Trophoblast cell (in vitro differentiated cells and primary cell): ENCODE results near the gene CGREF1.

Experiments used
- DNase-seq, 2 donors: peaks; one replicate each; pipeline ENCODE4 v3.0.0-alpha.2; 2016
- H2AFZ ChIP-seq: 2 replicates; pipeline ENCODE4 v1.6.1; 2013; ENCODE audit warnings: low read length, moderate library complexity, mild to moderate bottlenecking; ENCODE audit not compliant: insufficient read depth, poor library complexity
- H2AK5ac ChIP-seq: 2 replicates; pipeline ENCODE4 v1.6.1; 2013; ENCODE audit warnings: mild to moderate bottlenecking, low read length
- H2BK120ac ChIP-seq: 2 replicates; pipeline ENCODE4 v1.6.1; 2013; ENCODE audit warnings: low read length, mild to moderate bottlenecking, moderate library complexity; ENCODE audit not compliant: insufficient read depth, poor library complexity
- H2BK12ac ChIP-seq: 2 replicates; pipeline ENCODE4 v1.6.1; 2013; ENCODE audit warnings: mild to moderate bottlenecking, low read length, moderate library complexity
- H2BK5ac ChIP-seq: 2 replicates; pipeline ENCODE4 v1.6.1; 2013; ENCODE audit warnings: low read length, low read depth, moderate library complexity, mild to moderate bottlenecking; ENCODE audit not compliant: poor library complexity
- H3K14ac ChIP-seq: 2 replicates; pipeline ENCODE4 v1.6.1; 2013; ENCODE audit warnings: mild to moderate bottlenecking, low read length
- H3K18ac ChIP-seq: 2 replicates; pipeline ENCODE4 v1.6.1; 2013; ENCODE audit warnings: mild to moderate bottlenecking, low read length
- H3K23ac ChIP-seq: 2 replicates; pipeline ENCODE4 v1.6.1; 2013; ENCODE audit warnings: low read length
- H3K27ac ChIP-seq: 2 replicates; pipeline ENCODE4 v1.5.1; 2013; ENCODE audit warnings: low read depth, mild to moderate bottlenecking, inconsistent platforms, low read length, moderate library complexity
- H3K27me3 ChIP-seq: 2 replicates; pipeline ENCODE4 v1.6.1; 2013; ENCODE audit warnings: inconsistent platforms, mild to moderate bottlenecking, low read length, moderate library complexity; ENCODE audit not compliant: insufficient read depth
- H3K36me3 ChIP-seq, 2 experiments: 1 replicate in 1 of 2; 2 replicates in 1 of 2; pipeline ENCODE4 v1.6.1; 2013; ENCODE audit warnings: low read length in 2 of 2, mild to moderate bottlenecking in 2 of 2, moderate library complexity in 1 of 2; ENCODE audit not compliant: insufficient read depth in 2 of 2, control insufficient read depth in 1 of 2
- H3K4ac ChIP-seq: 2 replicates; pipeline ENCODE4 v1.6.1; 2013; ENCODE audit warnings: low read depth, mild to moderate bottlenecking, low read length, moderate library complexity
- H3K4me1 ChIP-seq, 2 experiments: 1 replicate in 1 of 2; 2 replicates in 1 of 2; pipeline ENCODE4 v1.6.1; 2013; ENCODE audit warnings: low read length in 2 of 2, mild to moderate bottlenecking in 2 of 2, moderate library complexity in 1 of 2; ENCODE audit not compliant: insufficient read depth in 2 of 2, control insufficient read depth in 1 of 2
- H3K4me2 ChIP-seq: 2 replicates; pipeline ENCODE4 v1.6.1; 2013; ENCODE audit warnings: inconsistent platforms, mild to moderate bottlenecking, low read length, moderate library complexity
- H3K4me3 ChIP-seq: 2 replicates; pipeline ENCODE4 v1.5.1; 2013; ENCODE audit warnings: mild to moderate bottlenecking, low read depth, low read length, inconsistent platforms
- H3K79me1 ChIP-seq: one replicate; pipeline ENCODE4 v1.6.1; 2013; ENCODE audit warnings: low read length
- H3K79me2 ChIP-seq: 2 replicates; pipeline ENCODE4 v1.6.1; 2013; ENCODE audit warnings: low read length, mild to moderate bottlenecking; ENCODE audit not compliant: control insufficient read depth, insufficient read depth, poor library complexity
- H3K9ac ChIP-seq: 2 replicates; pipeline ENCODE4 v1.6.1; 2013; ENCODE audit warnings: mild to moderate bottlenecking, low read length
- H3K9me3 ChIP-seq: 2 replicates; pipeline ENCODE4 v1.6.1; 2013; ENCODE audit warnings: low read depth, mild to moderate bottlenecking, control low read depth, inconsistent platforms, low read length; ENCODE audit not compliant: insufficient read depth
- H4K12ac ChIP-seq: 2 replicates; pipeline ENCODE4 v1.6.1; 2013; ENCODE audit warnings: low read depth, mild to moderate bottlenecking, low read length, moderate library complexity
- H4K8ac ChIP-seq: 2 replicates; pipeline ENCODE4 v1.6.1; 2013; ENCODE audit warnings: low read depth, mild to moderate bottlenecking, low read length, moderate library complexity
- H4K91ac ChIP-seq: one replicate; pipeline ENCODE4 v1.6.1; 2013; ENCODE audit warnings: low read depth, mild to moderate bottlenecking, low read length, moderate library complexity
- WGBS: extraction: QIAGEN DNeasy Blood & Tissue Kit; methylation state at CpG from one replicate; pipeline ENCODE4 v1.1.7; 2013; ENCODE audit warnings: missing lambda C conversion rate; ENCODE audit not compliant: insufficient read length, insufficient coverage; ENCODE audit errors: extremely low coverage; 5-methylcytosine and 5-hydroxymethylcytosine counted together

CGREF1 gene

DNA sequence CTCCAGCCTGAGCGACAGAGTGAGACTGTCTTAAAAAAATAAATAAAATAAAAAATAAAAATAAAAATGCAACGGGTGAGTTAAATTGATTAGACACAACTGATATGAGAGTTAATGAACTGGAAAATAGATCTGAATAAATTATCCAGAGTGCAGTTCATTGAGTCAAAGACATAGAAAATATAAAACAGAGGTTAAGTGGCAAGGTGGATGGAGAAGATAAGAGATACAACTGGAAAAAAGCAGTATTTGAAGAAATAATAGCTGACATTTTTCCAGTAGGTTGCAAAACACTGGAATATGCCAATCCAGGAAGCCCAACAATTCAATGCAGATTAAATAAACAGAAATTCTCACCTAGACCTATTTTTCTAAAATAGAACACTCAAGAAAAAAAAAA lies 10.7 kb downstream of the CGREF1 start:
- H4K12ac ChIP-seq = no peak overlapping the region
- H3K4me1 ChIP-seq = no peaks in the 10 kb centered on the region
- no peaks in the 10 kb centered on the region for H3K9me3 ChIP-seq
- H3K79me2 ChIP-seq = no peaks in the 10 kb centered on the region
- H3K4me3 ChIP-seq = no peak overlapping the region
- H3K18ac ChIP-seq = no peak overlapping the region
- H4K91ac ChIP-seq = no peak overlapping the region
- no peak overlapping the region for H3K4ac ChIP-seq
- no peak for DNase-seq
- no peak overlapping the region for H3K23ac ChIP-seq
- H3K4me2 ChIP-seq = no peak overlapping the region
- H3K36me3 ChIP-seq = no peaks in the 10 kb centered on the region
- no peak overlapping the region for H2AFZ ChIP-seq
- H4K8ac ChIP-seq = no peak overlapping the region
- H3K14ac ChIP-seq = no peak overlapping the region
- H3K9ac ChIP-seq = no peak overlapping the region
- no peaks in the 10 kb centered on the region for H3K79me1 ChIP-seq
- H2BK12ac ChIP-seq = no peak overlapping the region
- no peak overlapping the region for H2BK120ac ChIP-seq
- H3K27me3 ChIP-seq = no peaks in the 10 kb centered on the region
- H2BK5ac ChIP-seq = no peak overlapping the region
- H3K27ac ChIP-seq = no peak overlapping the region
- no peak overlapping the region for H2AK5ac ChIP-seq
- WGBS = no CpG with 5 or more reads among the region's 2 CpGs

DNA sequence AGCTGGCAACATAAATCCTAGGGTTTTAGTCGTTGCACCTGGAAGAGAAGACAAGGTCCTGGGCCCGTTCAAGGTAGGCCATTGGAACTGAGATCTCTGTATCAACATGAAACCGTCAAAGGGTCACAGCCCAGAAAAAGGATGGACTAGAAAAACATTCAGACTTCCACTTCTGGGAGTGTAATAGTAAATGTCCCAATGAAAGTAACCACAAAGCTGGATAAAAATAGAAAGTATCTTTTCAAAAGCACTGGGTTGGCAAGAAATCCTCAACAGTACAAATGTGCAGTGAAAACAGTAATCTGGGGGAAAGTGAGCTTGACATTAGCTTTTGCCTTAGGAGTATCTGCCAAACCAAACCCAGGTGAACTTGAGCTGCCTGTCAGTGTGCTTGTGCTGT lies 12.9 kb downstream of the CGREF1 start:
- Histone ChIP-seq H3K79me1 (no peaks in the 10 kb centered on the region), H3K14ac (no peak overlapping the region), H3K27ac (no peak overlapping the region), H3K9ac (no peak overlapping the region), H2BK120ac (no peak overlapping the region), H4K91ac (no peak overlapping the region), H2AK5ac (no peak overlapping the region), H3K9me3 (no peaks in the 10 kb centered on the region), H2BK5ac (no peak overlapping the region), H3K79me2 (no peaks in the 10 kb centered on the region), H4K8ac (no peak overlapping the region), H3K4me1 (no peaks in the 10 kb centered on the region), H3K23ac (no peak overlapping the region), H3K4me3 (no peak overlapping the region), H3K27me3 (no peaks in the 10 kb centered on the region), H3K18ac (no peak overlapping the region), H4K12ac (no peak overlapping the region), H3K36me3 (no peaks in the 10 kb centered on the region), H3K4me2 (no peak overlapping the region), H3K4ac (no peak overlapping the region), H2AFZ (no peak overlapping the region), H2BK12ac (no peak overlapping the region)
- no peak for DNase-seq
- no CpG with 5 or more reads among the region's 3 CpGs for WGBS

DNA sequence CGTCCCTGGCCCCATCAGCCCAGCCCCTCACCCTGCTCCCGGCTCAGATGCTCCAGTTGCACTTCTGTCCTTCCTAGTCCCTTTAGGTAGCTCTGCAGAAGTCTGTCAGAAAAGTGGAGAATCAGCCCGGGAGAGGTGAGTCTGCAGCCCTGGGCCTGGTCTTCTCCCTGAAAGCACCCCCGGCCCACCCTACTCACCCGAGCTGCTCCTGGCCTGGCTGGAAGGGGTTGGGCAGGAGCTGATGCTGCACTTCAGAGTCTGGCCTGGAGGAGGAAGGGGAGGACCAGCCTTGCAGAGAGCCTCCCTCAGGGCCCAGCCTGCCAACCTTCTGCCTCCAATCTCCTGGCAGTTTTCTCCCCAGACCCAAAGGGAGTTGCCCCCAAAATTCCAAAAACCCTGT lies 16.6 kb downstream of the CGREF1 start:
- Histone ChIP-seq H3K9ac (no peak overlapping the region), H2BK5ac (no peak overlapping the region), H4K12ac (no peak overlapping the region), H2BK120ac (no peak overlapping the region), H3K14ac (no peak overlapping the region), H4K91ac (no peak overlapping the region), H3K9me3 (no peaks in the 10 kb centered on the region), H3K79me2 (no peaks in the 10 kb centered on the region), H3K4me1 (no peaks in the 10 kb centered on the region), H3K4ac (no peak overlapping the region), H3K36me3 (no peaks in the 10 kb centered on the region), H2AK5ac (no peak overlapping the region), H3K23ac (no peak overlapping the region), H3K4me3 (no peak overlapping the region), H2AFZ (no peak overlapping the region), H3K27ac (no peak overlapping the region), H3K27me3 (no peaks in the 10 kb centered on the region), H3K18ac (no peak overlapping the region), H3K4me2 (no peak overlapping the region), H3K79me1 (peaks cover 1% of the 10 kb centered on the region), H4K8ac (no peak overlapping the region), H2BK12ac (no peak overlapping the region)
- no peak for DNase-seq
- WGBS = no CpG with 5 or more reads among the region's 5 CpGs

DNA sequence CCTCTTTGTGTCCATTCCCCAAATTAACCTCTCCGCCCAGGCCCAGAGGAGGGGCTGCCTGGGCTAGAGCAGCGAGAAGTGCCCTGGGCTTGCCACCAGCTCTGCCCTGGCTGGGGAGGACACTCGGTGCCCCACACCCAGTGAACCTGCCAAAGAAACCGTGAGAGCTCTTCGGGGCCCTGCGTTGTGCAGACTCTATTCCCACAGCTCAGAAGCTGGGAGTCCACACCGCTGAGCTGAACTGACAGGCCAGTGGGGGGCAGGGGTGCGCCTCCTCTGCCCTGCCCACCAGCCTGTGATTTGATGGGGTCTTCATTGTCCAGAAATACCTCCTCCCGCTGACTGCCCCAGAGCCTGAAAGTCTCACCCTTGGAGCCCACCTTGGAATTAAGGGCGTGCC lies 18.9 kb downstream of the CGREF1 start:
- Histone ChIP-seq H2BK12ac (no peak overlapping the region), H3K4me2 (no peak overlapping the region), H4K12ac (no peak overlapping the region), H3K79me1 (peaks cover 7% of the 10 kb centered on the region), H3K4ac (no peak overlapping the region), H2BK120ac (no peak overlapping the region), H3K27ac (no peak overlapping the region), H2AK5ac (no peak overlapping the region), H2BK5ac (no peak overlapping the region), H3K18ac (no peak overlapping the region), H3K9me3 (no peaks in the 10 kb centered on the region), H2AFZ (no peak overlapping the region), H3K36me3 (no peaks in the 10 kb centered on the region), H3K4me3 (no peak overlapping the region), H3K4me1 (peaks cover 4% of the 10 kb centered on the region in 2 experiments), H3K23ac (no peak overlapping the region), H3K14ac (no peak overlapping the region), H3K27me3 (no peaks in the 10 kb centered on the region), H3K9ac (no peak overlapping the region), H4K8ac (no peak overlapping the region), H3K79me2 (no peaks in the 10 kb centered on the region), H4K91ac (no peak overlapping the region)
- WGBS = no CpG with 5 or more reads among the region's 10 CpGs
- no peak for DNase-seq
